GM12873 (cell line): Measurements from ENCODE around the gene MLEC.

Experiments used
- CTCF ChIP-seq: IDR thresholded peaks from 2 replicates; pipeline ENCODE4 v1.5.1; 2012; ENCODE audit warnings: low read depth, mild to moderate bottlenecking, moderate library complexity, low read length, control low read depth; ENCODE audit not compliant: insufficient read depth; ENCODE audit errors: missing control alignments

Gene MLEC

DNA sequence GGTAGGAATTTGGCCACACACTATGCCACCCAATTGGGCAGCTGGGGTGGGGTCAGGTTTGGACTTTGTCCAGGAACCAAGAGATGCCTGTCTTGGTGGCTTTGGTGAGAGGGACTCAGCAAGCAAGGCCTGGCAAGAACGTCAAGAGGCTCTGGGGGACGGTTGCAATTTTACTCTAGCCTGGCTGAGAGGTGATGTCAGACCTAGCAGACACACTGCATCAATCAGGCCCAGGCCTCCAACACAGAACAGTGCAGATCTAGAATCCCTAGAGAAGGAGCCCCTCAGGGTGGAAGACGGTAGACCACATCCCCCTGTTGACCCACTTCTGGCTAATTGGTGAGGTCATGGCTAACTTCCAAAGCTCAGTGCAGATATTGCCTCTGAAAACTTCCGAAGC lies 21.7 kb downstream of the MLEC start:
- TF ChIP-seq CTCF = no peak

- no peak for TF ChIP-seq CTCF
These were observed 23.3 kb downstream of the MLEC start, which contains the start of gene UNC119B for GRCh38 chr12:120710031-120710804. Gene UNC119B (plus strand): TSS chr12:120710458. CDS start chr12:120710475, 17 bp downstream.

GRCh38 chr12:120710805-120711296 lies 23.9 kb downstream of the MLEC start:
- TF ChIP-seq CTCF = no peak

DNA sequence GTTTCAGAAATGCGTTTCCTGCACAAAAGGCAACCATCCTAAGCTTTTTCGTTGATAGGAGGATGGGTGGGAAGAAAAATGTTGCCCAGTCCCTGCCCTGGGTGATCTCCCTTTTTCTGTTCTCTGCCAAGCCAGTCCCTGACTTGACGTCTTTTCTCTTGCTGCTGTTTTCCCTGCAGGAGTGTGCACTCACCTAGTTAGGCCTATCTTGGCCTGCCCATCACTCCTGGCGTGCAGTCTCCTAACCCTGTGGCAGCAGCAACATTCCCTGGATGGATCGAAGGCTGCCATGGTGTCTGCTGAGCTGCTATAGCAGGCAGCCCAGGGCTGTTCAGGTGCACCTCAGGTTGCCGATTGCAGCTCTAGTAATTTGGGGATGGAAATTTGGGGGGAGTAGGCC lies 24.5 kb downstream of the MLEC start:
- TF ChIP-seq CTCF = no peak

DNA sequence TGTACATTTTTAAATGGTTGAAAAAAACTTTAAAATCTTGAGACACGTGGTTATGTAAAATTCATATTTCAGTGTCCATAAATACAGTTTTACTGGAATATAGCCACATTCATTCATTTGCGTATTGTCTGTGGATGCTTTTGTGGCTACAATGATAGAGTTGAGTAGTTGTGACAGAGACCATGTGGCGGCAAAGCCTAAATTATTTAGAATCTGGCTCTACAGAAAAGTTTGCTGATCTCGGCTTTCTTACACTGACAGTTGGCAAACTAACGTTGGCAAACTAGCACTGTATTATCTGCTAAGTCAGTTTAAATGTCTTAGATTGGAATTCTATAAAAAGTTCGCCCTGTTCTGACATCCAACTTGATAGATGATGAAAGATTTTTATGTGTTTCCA lies 25.7 kb downstream of the MLEC start:
- no peak for TF ChIP-seq CTCF

- peak; percentile 86 for TF ChIP-seq CTCF
These were observed 27.0 kb downstream of the MLEC start for GRCh38 chr12:120713861-120714482.

- no peak for TF ChIP-seq CTCF
These were observed 31.1 kb downstream of the MLEC start for GRCh38 chr12:120718055-120718454.
